ENCODE measurements around the gene SRSF12. TPM values are rescaled to one million over a fixed set of nuclear protein-coding genes. Genes with fewer than 3 reads are reported as not detected.

SRSF12 gene
- total and polyA plus RNA-seq, 4 donors, result 0.49 to 4.0 (median 0.67) TPM

DNA sequence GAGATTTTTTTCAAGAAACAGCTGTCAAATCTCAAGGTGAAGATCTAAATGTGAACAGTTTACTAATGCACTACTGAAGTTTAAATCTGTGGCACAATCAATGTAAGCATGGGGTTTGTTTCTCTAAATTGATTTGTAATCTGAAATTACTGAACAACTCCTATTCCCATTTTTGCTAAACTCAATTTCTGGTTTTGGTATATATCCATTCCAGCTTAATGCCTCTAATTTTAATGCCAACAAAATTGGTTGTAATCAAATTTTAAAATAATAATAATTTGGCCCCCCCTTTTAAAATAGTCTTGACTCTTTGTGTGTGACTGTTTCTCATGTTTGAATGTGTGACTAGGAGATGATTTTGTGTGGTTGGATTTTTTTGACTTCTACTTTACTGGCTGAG lies 33.3 kb downstream of the SRSF12 start:
- no peak overlapping the region for H3K9ac ChIP-seq (ENCODE audit: insufficient read depth in 1 of 2, low read length in 2 of 2)
- ATAC-seq (ENCODE audit: insufficient read depth, low FRiP score) (no peak), DNase-seq (peak in 1 of 3 donors; percentile 10)
- no peak overlapping the region for H3K4me3 ChIP-seq
- H3K4me1 ChIP-seq (ENCODE audit: control insufficient read depth in 5 of 5, insufficient read depth in 5 of 5, low read length in 5 of 5), result peaks cover 0 to 19% (median 9%) of the 10 kb centered on the region in 5 donors
- no peaks in the 10 kb centered on the region for H3K9me3 ChIP-seq (ENCODE audit: control insufficient read depth in 4 of 4, insufficient read depth in 3 of 4, low read length in 3 of 4)
- H3K27me3 ChIP-seq (ENCODE audit: control insufficient read depth in 3 of 3, insufficient read depth in 3 of 3, low read length in 2 of 3), result no peaks in the 10 kb centered on the region
- TF ChIP-seq, protein P1, sequence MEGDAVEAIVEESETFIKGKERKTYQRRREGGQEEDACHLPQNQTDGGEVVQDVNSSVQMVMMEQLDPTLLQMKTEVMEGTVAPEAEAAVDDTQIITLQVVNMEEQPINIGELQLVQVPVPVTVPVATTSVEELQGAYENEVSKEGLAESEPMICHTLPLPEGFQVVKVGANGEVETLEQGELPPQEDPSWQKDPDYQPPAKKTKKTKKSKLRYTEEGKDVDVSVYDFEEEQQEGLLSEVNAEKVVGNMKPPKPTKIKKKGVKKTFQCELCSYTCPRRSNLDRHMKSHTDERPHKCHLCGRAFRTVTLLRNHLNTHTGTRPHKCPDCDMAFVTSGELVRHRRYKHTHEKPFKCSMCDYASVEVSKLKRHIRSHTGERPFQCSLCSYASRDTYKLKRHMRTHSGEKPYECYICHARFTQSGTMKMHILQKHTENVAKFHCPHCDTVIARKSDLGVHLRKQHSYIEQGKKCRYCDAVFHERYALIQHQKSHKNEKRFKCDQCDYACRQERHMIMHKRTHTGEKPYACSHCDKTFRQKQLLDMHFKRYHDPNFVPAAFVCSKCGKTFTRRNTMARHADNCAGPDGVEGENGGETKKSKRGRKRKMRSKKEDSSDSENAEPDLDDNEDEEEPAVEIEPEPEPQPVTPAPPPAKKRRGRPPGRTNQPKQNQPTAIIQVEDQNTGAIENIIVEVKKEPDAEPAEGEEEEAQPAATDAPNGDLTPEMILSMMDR (IDR thresholded peaks at IDR 0.05; ENCODE audit: control extremely low read depth, extremely low read depth), result no peak
- H3K36me3 ChIP-seq (ENCODE audit: control insufficient read depth in 4 of 4, insufficient read depth in 4 of 4, low read length in 4 of 4), result peaks cover 3 to 42% (median 26%) of the 10 kb centered on the region in 4 donors
- H3K27ac ChIP-seq (ENCODE audit: low read depth in 1 of 2, low read length in 1 of 2), result no peak overlapping the region

DNA sequence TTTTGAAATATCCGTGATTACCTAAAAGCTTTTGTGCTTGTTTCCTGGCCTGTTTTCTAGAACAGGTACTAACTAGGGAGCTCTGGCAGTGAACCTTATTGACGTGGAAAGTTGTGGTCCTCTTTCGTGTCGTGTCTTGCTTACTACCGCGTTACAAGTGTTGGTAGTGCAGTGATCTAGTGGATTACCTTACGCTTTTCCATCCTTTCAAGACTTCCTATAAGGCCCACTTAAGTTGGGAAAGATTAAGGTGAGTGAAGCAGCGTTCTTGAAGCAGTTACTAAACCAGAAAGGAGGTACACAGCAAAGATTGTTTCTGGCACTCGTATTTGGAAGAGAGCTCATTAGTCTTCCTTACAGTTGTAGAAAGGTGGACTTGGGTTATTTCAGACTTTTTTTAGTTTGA lies 35.4 kb downstream of the SRSF12 start:
- TF ChIP-seq, protein P1 (IDR thresholded peaks at IDR 0.05; ENCODE audit: control extremely low read depth, extremely low read depth), result no peak
- WGBS, 2 donors, result 0 to 1% methylated on average over 9 of the region's 9 CpGs
- no peaks in the 10 kb centered on the region for H3K9me3 ChIP-seq (ENCODE audit: control insufficient read depth in 4 of 4, insufficient read depth in 3 of 4, low read length in 3 of 4)
- peak overlapping the region; percentile 76 for H3K4me3 ChIP-seq
- peaks cover 0 to 28% (median 12%) of the 10 kb centered on the region in 5 donors for H3K4me1 ChIP-seq (ENCODE audit: control insufficient read depth in 5 of 5, insufficient read depth in 5 of 5, low read length in 5 of 5)
- no peak for ATAC-seq (ENCODE audit: insufficient read depth, low FRiP score)
- H3K27ac ChIP-seq (ENCODE audit: low read depth in 1 of 2, low read length in 1 of 2), result peak overlapping the region; percentile 50 to 96
- H3K9ac ChIP-seq (ENCODE audit: insufficient read depth in 1 of 2, low read length in 2 of 2), result peak overlapping the region; percentile 99 to 100
- no peaks in the 10 kb centered on the region for H3K27me3 ChIP-seq (ENCODE audit: control insufficient read depth in 3 of 3, insufficient read depth in 3 of 3, low read length in 2 of 3)
- H3K36me3 ChIP-seq (ENCODE audit: control insufficient read depth in 4 of 4, insufficient read depth in 4 of 4, low read length in 4 of 4), result peaks cover 3 to 40% (median 26%) of the 10 kb centered on the region in 4 donors
- DNase-seq, result peak; percentile 22 to 66 (median 61)

DNA sequence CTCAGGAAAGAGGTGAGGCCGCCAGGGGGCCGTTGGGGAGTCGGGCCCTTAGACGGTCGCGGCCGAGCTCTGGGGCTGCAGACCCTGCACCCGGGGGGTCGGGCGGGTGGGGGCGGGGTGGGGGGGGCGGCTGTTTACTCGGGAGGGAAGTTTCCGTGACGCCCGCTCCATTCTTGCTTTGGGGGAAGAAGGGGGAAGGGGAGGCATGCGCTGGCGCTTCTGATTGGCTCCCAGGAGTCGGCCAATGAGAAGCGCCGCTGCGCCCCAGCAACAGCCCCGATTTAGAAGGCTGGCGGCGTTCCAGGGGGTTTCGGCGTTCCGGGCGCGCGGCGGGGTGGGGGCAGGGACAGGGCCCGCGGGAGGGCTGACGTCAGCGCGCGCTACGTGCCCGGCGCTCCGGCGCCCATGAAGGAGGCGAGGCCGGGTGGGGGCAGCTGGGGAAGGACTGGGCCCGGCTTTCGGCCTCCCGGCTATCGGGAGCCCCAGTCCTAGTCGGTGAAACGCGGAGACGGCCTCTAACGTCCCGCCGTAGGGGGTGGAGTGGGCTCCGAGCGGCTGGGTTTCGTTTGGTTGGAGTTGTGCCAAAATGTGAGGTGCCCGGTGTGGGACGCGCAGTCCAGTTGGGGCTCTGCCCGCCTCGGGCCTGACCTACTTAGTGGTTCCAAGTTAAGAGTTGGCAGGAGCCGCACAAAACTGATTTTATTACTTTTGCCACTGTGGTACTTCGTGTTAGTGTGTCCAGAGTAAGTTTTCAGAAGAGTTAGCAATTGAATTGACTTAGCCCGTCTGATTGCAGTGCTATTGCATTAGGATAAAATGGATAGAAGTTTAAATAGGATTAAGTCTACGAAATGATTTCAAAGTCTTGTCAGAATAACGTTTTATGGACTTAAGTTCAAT lies 36.2 kb downstream of the SRSF12 start:
- H3K36me3 ChIP-seq (ENCODE audit: control insufficient read depth in 4 of 4, insufficient read depth in 4 of 4, low read length in 4 of 4), result peaks cover 3 to 38% (median 26%) of the 10 kb centered on the region in 4 donors
- H3K9me3 ChIP-seq (ENCODE audit: control insufficient read depth in 4 of 4, insufficient read depth in 3 of 4, low read length in 3 of 4), result no peaks in the 10 kb centered on the region
- peak; percentile 74 for ATAC-seq (ENCODE audit: insufficient read depth, low FRiP score)
- DNase-seq, result peak; percentile 99 to 100 (median 99)
- WGBS, 2 donors, result 0 to 1% methylated on average over 54 to 69 of the region's 69 CpGs
- peak overlapping the region; percentile 96 for H3K4me3 ChIP-seq
- no peaks in the 10 kb centered on the region for H3K27me3 ChIP-seq (ENCODE audit: control insufficient read depth in 3 of 3, insufficient read depth in 3 of 3, low read length in 2 of 3)
- TF ChIP-seq, protein P1 (IDR thresholded peaks at IDR 0.05; ENCODE audit: control extremely low read depth, extremely low read depth), result no peak
- H3K4me1 ChIP-seq (ENCODE audit: control insufficient read depth in 5 of 5, insufficient read depth in 5 of 5, low read length in 5 of 5), result peaks cover 0 to 28% (median 12%) of the 10 kb centered on the region in 5 donors
- peak overlapping the region; percentile 100 for H3K27ac ChIP-seq (ENCODE audit: low read depth in 1 of 2, low read length in 1 of 2)
- H3K9ac ChIP-seq (ENCODE audit: insufficient read depth in 1 of 2, low read length in 2 of 2), result peak overlapping the region; percentile 99 to 100

Measured in lung (tissue), 12 donors.